Measurements from ENCODE around the gene HRG. TPM values are rescaled to one million over a fixed set of nuclear protein-coding genes. Genes with fewer than 3 reads are reported as not detected.

Gene HRG
- total and polyA plus RNA-seq, 2 experiments from 2014 or later = not detected

- Histone ChIP-seq H3K9me2 (ENCODE audit: insufficient read depth) (peaks cover 11% of the 10 kb centered on the region; the same call in 1 of the 2 replicates), H3K36me3 (ENCODE audit: insufficient read depth) (no peaks in the 10 kb centered on the region), H3K4me2 (no peak overlapping the region), H3K4me3 (no peak overlapping the region), H3K27me3 (ENCODE audit: insufficient read depth) (no peaks in the 10 kb centered on the region), H2AFZ (no peak overlapping the region), H3K4me1 (ENCODE audit: insufficient read depth) (no peaks in the 10 kb centered on the region), H3F3A (replicated peaks; ENCODE audit: low read depth) (no peaks in the 10 kb centered on the region), H3K27ac (ENCODE audit: low read depth) (no peak overlapping the region), H4K20me1 (replicated peaks; ENCODE audit: insufficient read depth) (no peaks in the 10 kb centered on the region), H3K79me2 (replicated peaks; ENCODE audit: insufficient read depth) (no peaks in the 10 kb centered on the region)
- Mint-ChIP-seq H3K27me3 (ENCODE audit: insufficient read depth, low read depth, poor library complexity) (peaks cover 2% of the 10 kb centered on the region), H3K4me3 (no peak overlapping the region), H3K36me3 (ENCODE audit: low read depth) (no peaks in the 10 kb centered on the region), H3K4me1 (peaks cover 3% of the 10 kb centered on the region; the same call in 1 of the 3 replicates), H3K9me3 (no peaks in the 10 kb centered on the region), H3K27ac (no peak overlapping the region)
- TF ChIP-seq CREB1 (CRISPR knock-in tag; IDR thresholded peaks at IDR 0.05; ENCODE audit: low read depth) (no peak), ETS1 (IDR thresholded peaks at IDR 0.05) (no peak), EZH2phosphoT487 (IDR thresholded peaks at IDR 0.05; ENCODE audit: unreplicated experiment) (no peak), EZH2 (IDR thresholded peaks at IDR 0.05; ENCODE audit: low read depth, unreplicated experiment) (no peak), POLR2AphosphoS5 (IDR thresholded peaks at IDR 0.05; ENCODE audit: low read depth) (no peak), ZNF114 (CRISPR knock-in tag; IDR thresholded peaks at IDR 0.05) (no peak), ZNF462 (CRISPR knock-in tag; IDR thresholded peaks at IDR 0.05) (no peak), ZNF331 (CRISPR knock-in tag; IDR thresholded peaks at IDR 0.05; ENCODE audit: low read depth) (no peak), JUNB (IDR thresholded peaks at IDR 0.05; ENCODE audit: unreplicated experiment) (no peak)
- no peak for ATAC-seq
- no peak for DNase-seq (ENCODE audit: low spot score)
These were observed 31.7 kb downstream of the HRG start for GRCh38 chr3:186697510-186697909.

Data from GM23338 (cell line).